Small intestine (tissue), 7 donors: Measurements from ENCODE around the gene KPNA6. TPM values are rescaled to one million over a fixed set of nuclear protein-coding genes. Genes with fewer than 3 reads are reported as not detected.

Experiments
- DNase-seq, 2 donors: peaks; one replicate each; pipeline versions ENCODE4 v3.0.0 to v3.0.0-alpha.2; 2013
- FAIRE-seq: peaks from 2 replicates; lab custom pipeline; 2012; peaks lifted over from hg19 to GRCh38; lab: Jason Lieb, UNC
- H3K27ac ChIP-seq, 3 donors: one replicate each; pipeline ENCODE4 v1.5.1; 2013; ENCODE audit warnings: low read length in 2 of 3, mild to moderate bottlenecking in 2 of 3, control low read depth in 1 of 3, inconsistent platforms in 1 of 3, low read depth in 1 of 3, moderate library complexity in 1 of 3
- H3K27me3 ChIP-seq, 3 donors: one replicate each; pipeline ENCODE4 v1.6.1; 2013; ENCODE audit warnings: low read length in 3 of 3, inconsistent platforms in 1 of 3; ENCODE audit not compliant: control insufficient read depth in 3 of 3, insufficient read depth in 3 of 3
- H3K36me3 ChIP-seq, 3 donors: one replicate each; pipeline ENCODE4 v1.6.1; 2013; ENCODE audit warnings: low read length in 3 of 3, inconsistent platforms in 1 of 3, low read depth in 1 of 3, mild to moderate bottlenecking in 1 of 3, moderate library complexity in 1 of 3; ENCODE audit not compliant: control insufficient read depth in 3 of 3, insufficient read depth in 2 of 3
- H3K4me1 ChIP-seq, 3 donors: one replicate each; pipeline ENCODE4 v1.6.1; 2013; ENCODE audit warnings: low read length in 2 of 3, inconsistent platforms in 1 of 3, low read depth in 1 of 3, mild to moderate bottlenecking in 1 of 3, moderate library complexity in 1 of 3; ENCODE audit not compliant: control insufficient read depth in 3 of 3, insufficient read depth in 2 of 3
- H3K4me3 ChIP-seq, 3 donors: one replicate each; pipeline ENCODE4 v1.5.1; 2013; ENCODE audit warnings: low read length in 3 of 3, control low read depth in 1 of 3, inconsistent platforms in 1 of 3, low read depth in 1 of 3, mild to moderate bottlenecking in 1 of 3, moderate library complexity in 1 of 3
- H3K9me3 ChIP-seq, 2 donors: one replicate each; pipeline ENCODE4 v1.6.1; 2013; ENCODE audit warnings: low read depth in 1 of 2, low read length in 1 of 2; ENCODE audit not compliant: control insufficient read depth in 2 of 2, insufficient read depth in 1 of 2
- WGBS, 3 donors: extraction: QIAGEN DNeasy Blood & Tissue Kit; methylation state at CpG; one replicate each; pipeline ENCODE4 v1.1.7; 2013; 5-methylcytosine and 5-hydroxymethylcytosine counted together
- polyA plus RNA-seq, 4 donors: library from polyadenylated mRNA; stranded (reverse) in 3 of 4; unstranded in 1 of 4; fragments of 200-250 nt in 3 of 4; fragments of 120-200 nt in 1 of 4; gene quantifications; one replicate each; pipeline versions ENCODE4 v1.2.1 to v1.2.3, GENCODE V29; 2013
- donor health status: healthy with polysubstance abuse.
- donor health status: control.
- donor health status: control.
- donor health status: Bipolar disorder and iron deficiency.
- donor health status: healthy.

KPNA6 gene
- polyA plus RNA-seq, 4 donors: 5.4 to 25.6 (median 9.1) TPM

- 72 to 82% (median 73%) methylated on average over 4 of the region's 4 CpGs for WGBS, 3 donors
- Histone ChIP-seq H3K9me3 (no peaks in the 10 kb centered on the region), H3K27ac (peak overlapping the region in 2 of 3 donors; percentile 14 to 80), H3K36me3 (peaks cover 10 to 45% (median 14%) of the 10 kb centered on the region in 3 donors), H3K4me3 (no peak overlapping the region), H3K27me3 (no peaks in the 10 kb centered on the region), H3K4me1 (peaks cover 0 to 21% (median 0%) of the 10 kb centered on the region in 3 donors)
- FAIRE-seq (no peak), DNase-seq (no peak)
These were observed 91.3 kb downstream of the KPNA6 start for GRCh38 chr1:32199043-32199716.

GRCh38 chr1:32199717-32200072 is 91.8 kb downstream of the KPNA6 start:
- H3K9me3 ChIP-seq: no peaks in the 10 kb centered on the region
- H3K27ac ChIP-seq: peak overlapping the region in 2 of 3 donors; percentile 75 to 80
- DNase-seq: no peak
- no peak overlapping the region for H3K4me3 ChIP-seq
- peaks cover 9 to 42% (median 9%) of the 10 kb centered on the region in 3 donors for H3K36me3 ChIP-seq
- FAIRE-seq: no peak
- WGBS, 3 donors: 47 to 56% (median 54%) methylated on average over 6 of the region's 6 CpGs
- H3K4me1 ChIP-seq: peaks cover 0 to 21% (median 0%) of the 10 kb centered on the region in 3 donors
- H3K27me3 ChIP-seq: no peaks in the 10 kb centered on the region

GRCh38 chr1:32200226-32201010 is 92.6 kb downstream of the KPNA6 start, which contains the start of gene CCDC28B:
Gene CCDC28B (plus strand): TSS chr1:32200595. CDS start chr1:32201936, 1,341 bp downstream.
- H3K4me1 ChIP-seq: peaks cover 0 to 24% (median 0%) of the 10 kb centered on the region in 3 donors
- 0 to 2% (median 1%) methylated on average over 32 to 34 of the region's 34 CpGs for WGBS, 3 donors
- peak within 1 kb of the TSS; percentile 21 to 59 (median 49) for H3K4me3 ChIP-seq
- H3K36me3 ChIP-seq: peaks cover 2 to 35% (median 3%) of the 10 kb centered on the region in 3 donors
- H3K27me3 ChIP-seq: no peaks in the 10 kb centered on the region
- no peaks in the 10 kb centered on the region for H3K9me3 ChIP-seq
- DNase-seq (peak; percentile 44 to 72), FAIRE-seq (no peak)
- H3K27ac ChIP-seq: peak within 1 kb of the TSS in 2 of 3 donors; percentile 75 to 80

- Histone ChIP-seq H3K36me3 (peaks cover 0 to 27% (median 2%) of the 10 kb centered on the region in 3 donors), H3K4me1 (peaks cover 0 to 28% (median 2%) of the 10 kb centered on the region in 3 donors), H3K9me3 (no peaks in the 10 kb centered on the region), H3K27me3 (no peaks in the 10 kb centered on the region), H3K4me3 (peak overlapping the region in 2 of 3 donors; percentile 49 to 59), H3K27ac (peak overlapping the region in 2 of 3 donors; percentile 75 to 80)
- no peak for FAIRE-seq
- DNase-seq: peak; percentile 48 to 72
- 3 to 5% (median 3%) methylated on average over 26 of the region's 26 CpGs for WGBS, 3 donors
These were observed 93.4 kb downstream of the KPNA6 start for GRCh38 chr1:32201011-32201855.

GRCh38 chr1:32204943-32205361 is 97.1 kb downstream of the KPNA6 start:
- FAIRE-seq (no peak), DNase-seq (peak in 1 of 2 donors; percentile 19)
- H3K27ac ChIP-seq: no peak overlapping the region
- H3K9me3 ChIP-seq: no peaks in the 10 kb centered on the region
- H3K27me3 ChIP-seq: no peaks in the 10 kb centered on the region
- H3K4me3 ChIP-seq: peak overlapping the region; percentile 57 to 82 (median 63)
- peaks cover 0 to 15% (median 0%) of the 10 kb centered on the region in 3 donors for H3K36me3 ChIP-seq
- whole genome bisulfite sequencing, 3 donors: 18 to 30% (median 28%) methylated on average over 23 to 26 of the region's 26 CpGs
- peaks cover 0 to 25% (median 4%) of the 10 kb centered on the region in 3 donors for H3K4me1 ChIP-seq

GRCh38 chr1:32205401-32206370 is 97.8 kb downstream of the KPNA6 start, which contains the start of gene IQCC:
Gene IQCC (plus strand): TSS chr1:32205671. CDS start chr1:32205682, 11 bp downstream.
- Histone ChIP-seq H3K9me3 (no peaks in the 10 kb centered on the region), H3K4me3 (peak within 1 kb of the TSS; percentile 57 to 82 (median 63)), H3K27me3 (no peaks in the 10 kb centered on the region), H3K36me3 (peaks cover 0 to 15% (median 0%) of the 10 kb centered on the region in 3 donors), H3K4me1 (peaks cover 0 to 25% (median 4%) of the 10 kb centered on the region in 3 donors), H3K27ac (peak within 1 kb of the TSS in 2 of 3 donors; percentile 13 to 48)
- DNase-seq (peak; percentile 86 to 94), FAIRE-seq (no peak)
- 2% methylated on average over 71 to 77 of the region's 77 CpGs for WGBS, 3 donors

GRCh38 chr1:32208469-32208868 is 100.6 kb downstream of the KPNA6 start:
- no peaks in the 10 kb centered on the region for H3K9me3 ChIP-seq
- no peak overlapping the region for H3K4me3 ChIP-seq
- no peak for DNase-seq
- H3K27me3 ChIP-seq: no peaks in the 10 kb centered on the region
- FAIRE-seq: no peak
- H3K27ac ChIP-seq: peak overlapping the region; percentile 34 to 78 (median 72)
- H3K36me3 ChIP-seq: peaks cover 0 to 26% (median 0%) of the 10 kb centered on the region in 3 donors
- peaks cover 0 to 17% (median 4%) of the 10 kb centered on the region in 3 donors for H3K4me1 ChIP-seq
- WGBS, 3 donors: 69 to 76% (median 75%) methylated on average over 5 to 6 of the region's 6 CpGs
